SK-N-SH (cell line): Measurements from ENCODE around the gene ZFYVE27. TPM values are rescaled to one million over a fixed set of nuclear protein-coding genes. Genes with fewer than 3 reads are reported as not detected.

Source experiments
- CTCF ChIA-PET: fragments of 300-600, 350-600 bp; formaldehyde crosslinking; extraction: SDS; loops from one replicate; lab custom pipeline; 2021; lab: Yijun Ruan, JAX
- POLR2A ChIA-PET: fragments of 350-600 bp; sonication (Branson Sonifier 250); formaldehyde crosslinking; extraction: SDS; loops from one replicate; lab custom pipeline; 2020; ENCODE audit warnings: antibody characterized with exemption, inconsistent platforms; lab: Yijun Ruan, JAX
- DNase-seq: peaks from one replicate; pipeline ENCODE4 v3.0.0; 2012
- H2AFZ ChIP-seq: fragments of 200-600 bp; sonication (generic); 2 replicates; pipeline ENCODE4 v1.8.1; 2016; ENCODE audit warnings: antibody characterized with exemption, mild to moderate bottlenecking, low read depth
- H3F3A ChIP-seq: fragments of 200-600 bp; sonication (generic); replicated peaks from 2 replicates; pipeline ENCODE3; 2016; ENCODE audit warnings: antibody characterized with exemption, mild to moderate bottlenecking; ENCODE audit not compliant: insufficient read depth
- H3K27ac ChIP-seq, 2 experiments: fragments of 200-500 bp in 1 of 2; fragments of 200-600 bp in 1 of 2; sonication (Bioruptor generic) in 1 of 2; sonication (generic), shearing (Covaris generic) in 1 of 2; 2 replicates each; pipeline versions ENCODE4 v1.5.1 to v1.6.1; 2014 to 2016; ENCODE audit warnings: low read depth in 2 of 2, inconsistent platforms in 1 of 2, low read length in 1 of 2, mild to moderate bottlenecking in 1 of 2, mixed read lengths in 1 of 2
- H3K27me3 ChIP-seq: fragments of 200-600 bp; sonication (generic), shearing (Covaris generic); 2 replicates; pipeline ENCODE4 v1.6.1; 2016; ENCODE audit warnings: mixed run types; ENCODE audit not compliant: insufficient read depth
- H3K36me3 ChIP-seq, 2 experiments: fragments of 200-500 bp in 1 of 2; fragments of 200-600 bp in 1 of 2; sonication (Bioruptor generic) in 1 of 2; sonication (generic) in 1 of 2; replicated peaks in 1 of 2; 2 replicates each; pipeline versions ENCODE3 to v1.5.1; 2014 to 2016; ENCODE audit warnings: low read length in 1 of 2, mild to moderate bottlenecking in 1 of 2; ENCODE audit not compliant: insufficient read depth in 2 of 2, control insufficient read depth in 1 of 2
- H3K4me1 ChIP-seq, 2 experiments: fragments of 200-500 bp in 1 of 2; fragments of 200-600 bp in 1 of 2; sonication (Bioruptor generic) in 1 of 2; sonication (generic), shearing (Covaris generic) in 1 of 2; 2 replicates each; pipeline versions ENCODE4 v1.5.1 to v1.6.1; 2014 to 2016; ENCODE audit warnings: low read depth in 1 of 2, low read length in 1 of 2, mixed run types in 1 of 2; ENCODE audit not compliant: insufficient read depth in 2 of 2, control insufficient read depth in 1 of 2
- H3K4me2 ChIP-seq: fragments of 200-600 bp; sonication (generic), shearing (Covaris generic); 2 replicates; pipeline ENCODE4 v1.6.1; 2017; ENCODE audit warnings: mixed run types
- H3K4me3 ChIP-seq, 2 experiments: fragments of 200-500 bp in 1 of 2; fragments of 200-600 bp in 1 of 2; sonication (Bioruptor generic) in 1 of 2; sonication (generic), shearing (Covaris generic) in 1 of 2; 2 replicates each; pipeline versions ENCODE4 v1.5.1 to v1.8.1; 2014 to 2016; ENCODE audit warnings: low read depth in 2 of 2, inconsistent platforms in 1 of 2, low read length in 1 of 2, mild to moderate bottlenecking in 1 of 2, mixed read lengths in 1 of 2, moderate library complexity in 1 of 2
- H3K79me2 ChIP-seq: fragments of 200-600 bp; sonication (generic); 2 replicates; pipeline ENCODE4 v1.8.1; 2017; ENCODE audit warnings: mild to moderate bottlenecking; ENCODE audit not compliant: insufficient read depth
- H3K9ac ChIP-seq: fragments of 200-600 bp; sonication (generic); 2 replicates; pipeline ENCODE4 v1.6.1; 2017; ENCODE audit warnings: mixed run types
- H3K9me2 ChIP-seq: fragments of 200-600 bp; sonication (generic); 2 replicates; pipeline ENCODE4 v1.6.1; 2017; ENCODE audit warnings: mixed run types
- H3K9me3 ChIP-seq: fragments of 200-600 bp; sonication (generic); 2 replicates; pipeline ENCODE4 v1.6.1; 2017; ENCODE audit warnings: mixed run types, mild to moderate bottlenecking, moderate library complexity
- H4K20me1 ChIP-seq: fragments of 200-600 bp; sonication (generic); 2 replicates; pipeline ENCODE4 v1.6.1; 2017; ENCODE audit warnings: mild to moderate bottlenecking, mixed run types; ENCODE audit not compliant: insufficient read depth
- CHD2 ChIP-seq: fragments of 150-350 bp; IDR thresholded peaks from 2 replicates; pipeline ENCODE4 v1.6.1; 2018; ENCODE audit warnings: low read length; ENCODE audit not compliant: partially characterized antibody
- ELF1 ChIP-seq: IDR thresholded peaks from 2 replicates; pipeline ENCODE4 v1.4.0; 2012
- FOSL2 ChIP-seq: IDR thresholded peaks from 2 replicates; pipeline ENCODE4 v1.4.0; 2012; ENCODE audit warnings: low read depth, mild to moderate bottlenecking, moderate library complexity, borderline replicate concordance
- FOXM1 ChIP-seq: IDR thresholded peaks from 2 replicates; pipeline ENCODE4 v1.4.0; 2012; ENCODE audit warnings: low read depth, mild to moderate bottlenecking
- GABPA ChIP-seq: IDR thresholded peaks from 2 replicates; pipeline ENCODE4 v1.4.0; 2012; ENCODE audit warnings: low read depth, mild to moderate bottlenecking
- GATA2 ChIP-seq: sonication (generic); formaldehyde crosslinking; IDR thresholded peaks from 2 replicates; pipeline ENCODE4 v1.5.0; 2020; ENCODE audit warnings: mild to moderate bottlenecking, missing genetic modification reagents
- JUND ChIP-seq: IDR thresholded peaks from 2 replicates; pipeline ENCODE4 v1.4.0; 2012
- NRF1 ChIP-seq: IDR thresholded peaks from 2 replicates; pipeline ENCODE4 v1.6.1; 2012; ENCODE audit warnings: low read depth, mild to moderate bottlenecking, low read length
- POLR2AphosphoS5 ChIP-seq: IDR thresholded peaks from 2 replicates; pipeline ENCODE4 v1.6.1; 2012; ENCODE audit warnings: low read depth, low read length
- RCOR1 ChIP-seq: fragments of 150-350 bp; IDR thresholded peaks from 2 replicates; pipeline ENCODE4 v1.6.1; 2017; ENCODE audit warnings: antibody characterized with exemption, low read length
- RXRA ChIP-seq: IDR thresholded peaks from 2 replicates; pipeline ENCODE4 v1.4.0; 2012; ENCODE audit warnings: low read depth, mild to moderate bottlenecking, borderline replicate concordance
- SIN3A ChIP-seq: IDR thresholded peaks from 2 replicates; pipeline ENCODE4 v1.6.1; 2012; ENCODE audit warnings: low read depth, mild to moderate bottlenecking, low read length, moderate library complexity, borderline replicate concordance
- TCF12 ChIP-seq: IDR thresholded peaks from 2 replicates; pipeline ENCODE4 v1.4.0; 2012
- TEAD4 ChIP-seq: IDR thresholded peaks from 2 replicates; pipeline ENCODE4 v1.4.0; 2012; ENCODE audit warnings: mild to moderate bottlenecking, borderline replicate concordance; ENCODE audit not compliant: insufficient read depth
- YY1 ChIP-seq: IDR thresholded peaks from 2 replicates; pipeline ENCODE4 v1.4.0; 2012; ENCODE audit warnings: low read depth, mild to moderate bottlenecking
- WGBS: methylation state at CpG from one replicate; pipeline ENCODE4 v1.1.6; 2017; ENCODE audit warnings: low lambda C conversion rate; 5-methylcytosine and 5-hydroxymethylcytosine counted together
- polyA plus RNA-seq, 3 experiments: library from polyadenylated mRNA; depleted of rRNA; stranded (reverse); fragments of >200 nt; gene quantifications; 2 replicates each; pipeline ENCODE4 v1.2.3, GENCODE V29; 2012
- TF ChIP-seq, protein P1 (sequence below): fragments of 150-350 bp; IDR thresholded peaks from 2 replicates; pipeline ENCODE4 v1.6.1; 2017; ENCODE audit warnings: antibody characterized with exemption, low read length, low read depth, borderline replicate concordance

The ZFYVE27 gene
- polyA plus RNA-seq, 1 of the 3 experiments (the other 2 are of a cell fraction) = 30.5 TPM

DNA sequence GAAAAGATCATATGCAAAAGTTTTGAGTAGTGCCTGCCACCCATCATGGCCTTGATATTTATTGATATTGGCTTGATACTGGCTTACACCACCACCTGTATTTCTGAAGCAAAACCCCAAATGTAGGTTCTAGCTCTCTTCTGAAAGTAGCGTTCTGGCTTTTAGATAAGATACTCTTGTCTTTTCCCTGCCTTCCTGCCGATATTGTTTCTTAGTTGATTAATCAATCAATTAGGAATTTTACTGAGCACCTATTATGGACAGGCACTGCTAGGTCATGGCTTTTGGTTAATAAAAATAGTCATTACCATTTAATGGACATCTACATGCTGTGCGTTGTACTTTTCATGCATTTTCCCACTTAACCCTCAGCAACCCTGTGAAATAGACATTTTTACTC is 27.0 kb downstream of the ZFYVE27 start:
- TF ChIP-seq NRF1 = no peak
- no peak for TF ChIP-seq FOXM1
- no peak for TF ChIP-seq TEAD4
- TF ChIP-seq RXRA = no peak
- no peak for TF ChIP-seq ELF1
- TF ChIP-seq GATA2 = no peak
- TF ChIP-seq RCOR1 = no peak
- TF ChIP-seq FOSL2 = no peak
- no peak for TF ChIP-seq POLR2AphosphoS5
- TF ChIP-seq JUND = no peak
- no peak for TF ChIP-seq CHD2
- TF ChIP-seq YY1 = no peak
- TF ChIP-seq SIN3A = no peak
- TF ChIP-seq, protein P1, sequence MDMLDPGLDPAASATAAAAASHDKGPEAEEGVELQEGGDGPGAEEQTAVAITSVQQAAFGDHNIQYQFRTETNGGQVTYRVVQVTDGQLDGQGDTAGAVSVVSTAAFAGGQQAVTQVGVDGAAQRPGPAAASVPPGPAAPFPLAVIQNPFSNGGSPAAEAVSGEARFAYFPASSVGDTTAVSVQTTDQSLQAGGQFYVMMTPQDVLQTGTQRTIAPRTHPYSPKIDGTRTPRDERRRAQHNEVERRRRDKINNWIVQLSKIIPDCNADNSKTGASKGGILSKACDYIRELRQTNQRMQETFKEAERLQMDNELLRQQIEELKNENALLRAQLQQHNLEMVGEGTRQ = no peak
- TF ChIP-seq GABPA = no peak
- Histone ChIP-seq H3K27me3 (no peaks in the 10 kb centered on the region), H3K4me2 (no peak overlapping the region), H3K9me2 (no peaks in the 10 kb centered on the region), H3K4me3 (no peak overlapping the region), H3K4me1 (peaks cover 0 to 6% of the 10 kb centered on the region in 2 experiments; a peak in 1 of 4 replicates), H4K20me1 (no peaks in the 10 kb centered on the region), H3K36me3 (peaks cover 4 to 27% of the 10 kb centered on the region in 2 experiments), H2AFZ (no peak overlapping the region), H3K27ac (no peak overlapping the region), H3K9ac (no peak overlapping the region), H3K9me3 (no peaks in the 10 kb centered on the region), H3K79me2 (no peaks in the 10 kb centered on the region), H3F3A (no peaks in the 10 kb centered on the region)
- no peak for DNase-seq
- ChIA-PET POLR2A (no interaction called here), CTCF (interaction anchor here (0.9 to 13.8 kb wide), 11 partner anchors 9 to 282 kb away, joined by 3 to 162 read pairs (median 5); no protein-coding TSS in a partner anchor)
- WGBS = 93% methylated on average over 3 of the region's 3 CpGs

- CTCF ChIA-PET = interaction anchor here (0.9 to 13.8 kb wide), 12 partner anchors 8 to 281 kb away, joined by 3 to 162 read pairs (median 4); no protein-coding TSS in a partner anchor
- H3K9ac ChIP-seq = no peak overlapping the region
- H3K9me3 ChIP-seq = no peaks in the 10 kb centered on the region
- H3K36me3 ChIP-seq = peaks cover 4 to 22% of the 10 kb centered on the region in 2 experiments
- 93% methylated on average over 4 of the region's 7 CpGs for WGBS
- no peak overlapping the region for H3K4me3 ChIP-seq
- no peaks in the 10 kb centered on the region for H3K79me2 ChIP-seq
- H3K9me2 ChIP-seq = no peaks in the 10 kb centered on the region
- H3K27me3 ChIP-seq = no peaks in the 10 kb centered on the region
- no peaks in the 10 kb centered on the region for H4K20me1 ChIP-seq
- peaks cover 0 to 2% of the 10 kb centered on the region in 2 experiments; a peak in 1 of 4 replicates for H3K4me1 ChIP-seq
- no peak for DNase-seq
- POLR2A ChIA-PET = no interaction called here
- H2AFZ ChIP-seq = no peak overlapping the region
- no peak overlapping the region for H3K27ac ChIP-seq
- TF ChIP-seq TCF12 = no peak
- TF ChIP-seq CHD2 = no peak
- TF ChIP-seq, all 33 proteins: peak for 0
- no peaks in the 10 kb centered on the region for H3F3A ChIP-seq
- no peak overlapping the region for H3K4me2 ChIP-seq
Observed at GRCh38 chr10:97764519-97764931, 27.6 kb downstream of the ZFYVE27 start.
